Heart left ventricle (tissue), 13 donors: ENCODE measurements around the gene SMTNL2.

Experiments used
- POLR2A ChIP-seq, 2 donors: fragments of 450-650 bp; IDR thresholded peaks; one replicate each; pipeline ENCODE4 v1.6.1; 2017; ENCODE audit warnings: antibody characterized with exemption in 2 of 2, mild to moderate bottlenecking in 2 of 2, moderate library complexity in 2 of 2
- TF ChIP-seq, protein P1 (sequence below), 12 donors: fragments of 200-600 bp; sonication (generic) in 4 of 12; IDR thresholded peaks; one replicate each; pipeline versions ENCODE4 v1.5.0 to v1.8.0; 2018 to 2022; ENCODE audit warnings: antibody characterized with exemption in 12 of 12, mild to moderate bottlenecking in 5 of 12
- donor health status: ischemic (EF 13 %, LVEDD 7.1; RV severe dilation, severe dysfunction).
- donor health status: DM: no; HTN: yes; CAD: no.
- donor health status: DM: no; HTN: no; CAD: no.
- donor health status: ischemic (EF 25% LVEDD 6.9; RV normal size, moderate dysfunction).
- donor health status: ischemic (EF 25% LVEDD 5.7; RV mildly dilated, moderate dysfunction).
- donor health status: ischemic (EF 35%, LVEDD 5.7; RV mildly dilated, moderate dysfunction).
- donor health status: nonischemic (EF 11% LVEDD 7.7; RV severe dilation, severe dysfunction).
- donor health status: DM: yes; HTN: yes; CAD: no.
- donor health status: PGD.
- donor health status: ischemic (EF 29% LVEDD 5.4; RV normal size, mild dysfunction).
- donor health status: nonischemic (EF 23%, LVEDD 6.1; RV moderate dilation, normal function).

DNA sequence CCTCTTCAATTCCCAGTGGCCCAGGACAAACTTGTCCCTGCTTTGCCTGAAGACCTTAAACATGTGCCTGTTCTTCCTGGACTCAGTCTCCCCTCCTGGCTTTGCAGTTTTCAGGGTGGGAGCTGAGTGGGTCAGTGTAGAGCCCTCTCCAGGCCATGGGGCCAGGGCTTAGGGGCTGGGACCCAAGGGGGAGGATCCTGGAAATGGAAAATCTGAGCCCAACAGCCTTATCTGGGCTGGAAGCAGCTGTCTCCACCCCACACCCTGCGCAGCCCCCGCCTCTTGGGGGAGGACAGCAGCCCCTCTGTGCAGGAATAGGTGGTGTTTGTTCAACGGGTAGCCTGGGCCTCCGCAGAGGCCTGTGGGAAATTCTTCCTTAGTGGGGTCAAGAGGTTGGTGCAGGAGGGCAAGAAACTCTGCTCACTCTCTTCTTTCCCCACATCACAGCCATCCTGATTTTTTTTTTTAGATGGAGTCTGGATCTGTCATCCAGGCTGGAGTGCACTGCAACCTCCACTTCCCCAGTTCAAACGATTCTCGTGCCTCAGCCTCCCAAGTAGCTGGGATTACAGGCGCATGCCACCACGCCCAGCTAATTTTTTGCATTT is 6.8 kb upstream of the SMTNL2 start:
- TF ChIP-seq POLR2A (IDR thresholded peaks at IDR 0.05) = no peak
- TF ChIP-seq, protein P1, sequence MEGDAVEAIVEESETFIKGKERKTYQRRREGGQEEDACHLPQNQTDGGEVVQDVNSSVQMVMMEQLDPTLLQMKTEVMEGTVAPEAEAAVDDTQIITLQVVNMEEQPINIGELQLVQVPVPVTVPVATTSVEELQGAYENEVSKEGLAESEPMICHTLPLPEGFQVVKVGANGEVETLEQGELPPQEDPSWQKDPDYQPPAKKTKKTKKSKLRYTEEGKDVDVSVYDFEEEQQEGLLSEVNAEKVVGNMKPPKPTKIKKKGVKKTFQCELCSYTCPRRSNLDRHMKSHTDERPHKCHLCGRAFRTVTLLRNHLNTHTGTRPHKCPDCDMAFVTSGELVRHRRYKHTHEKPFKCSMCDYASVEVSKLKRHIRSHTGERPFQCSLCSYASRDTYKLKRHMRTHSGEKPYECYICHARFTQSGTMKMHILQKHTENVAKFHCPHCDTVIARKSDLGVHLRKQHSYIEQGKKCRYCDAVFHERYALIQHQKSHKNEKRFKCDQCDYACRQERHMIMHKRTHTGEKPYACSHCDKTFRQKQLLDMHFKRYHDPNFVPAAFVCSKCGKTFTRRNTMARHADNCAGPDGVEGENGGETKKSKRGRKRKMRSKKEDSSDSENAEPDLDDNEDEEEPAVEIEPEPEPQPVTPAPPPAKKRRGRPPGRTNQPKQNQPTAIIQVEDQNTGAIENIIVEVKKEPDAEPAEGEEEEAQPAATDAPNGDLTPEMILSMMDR (IDR thresholded peaks at IDR 0.05) = no peak
